Measurements from ENCODE around the gene RNF13.
"Not testable (repeated sequence)": the region's sequence is repeated elsewhere in the genome, so short reads cannot be mapped to it uniquely, and the experiment has no call there.

The RNF13 gene

DNA sequence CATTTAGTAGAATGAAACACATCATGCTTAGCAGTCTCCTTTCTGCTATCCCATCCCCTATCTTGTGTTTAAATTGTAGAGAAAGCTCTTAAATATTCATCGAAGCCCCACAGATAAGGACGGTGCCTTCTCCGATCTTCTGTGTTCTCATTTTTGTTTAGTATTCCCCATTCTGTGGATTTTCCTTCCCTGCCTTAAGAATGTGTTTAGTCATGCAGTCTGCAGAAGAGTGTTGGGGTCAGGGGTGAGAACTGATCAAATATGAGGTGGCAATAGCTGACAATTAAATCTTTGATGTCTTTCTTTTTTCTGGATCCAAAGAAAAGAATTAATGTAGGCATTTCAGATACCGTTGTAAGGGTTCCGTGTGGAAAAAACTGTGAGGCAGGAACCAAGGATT lies 11.4 kb upstream of the RNF13 start:
- no peak for DNase-seq (ENCODE audit: low spot score)

DNA sequence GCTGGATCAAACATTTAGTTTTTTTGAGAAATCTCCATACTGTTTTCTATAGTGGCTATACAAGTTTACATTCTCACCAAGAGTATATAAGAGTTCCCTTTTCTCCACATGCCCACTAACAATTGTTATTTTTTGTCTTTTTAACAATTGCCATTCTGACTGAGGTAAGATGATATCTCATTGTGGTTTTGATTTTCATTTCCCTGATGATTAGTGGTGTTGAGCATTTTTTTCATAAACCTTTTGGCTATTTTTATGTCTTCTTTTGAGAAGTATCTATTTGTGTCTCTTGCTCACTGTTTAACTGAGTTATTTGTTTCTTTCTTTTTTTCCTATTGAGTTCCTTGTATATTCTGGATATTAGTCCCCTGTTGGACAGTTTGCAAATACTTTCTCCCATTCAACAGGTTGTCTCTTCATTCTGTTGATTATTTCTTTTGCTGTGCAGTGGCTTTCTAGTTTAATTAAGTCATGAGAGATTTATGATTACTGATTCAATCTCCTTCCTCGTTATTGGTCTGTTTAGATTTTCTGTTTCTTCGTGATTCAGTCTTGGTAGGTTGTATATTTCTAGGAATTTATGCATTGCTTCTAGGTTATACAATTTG lies 6.7 kb upstream of the RNF13 start:
- no peak for DNase-seq (ENCODE audit: low spot score)

DNA sequence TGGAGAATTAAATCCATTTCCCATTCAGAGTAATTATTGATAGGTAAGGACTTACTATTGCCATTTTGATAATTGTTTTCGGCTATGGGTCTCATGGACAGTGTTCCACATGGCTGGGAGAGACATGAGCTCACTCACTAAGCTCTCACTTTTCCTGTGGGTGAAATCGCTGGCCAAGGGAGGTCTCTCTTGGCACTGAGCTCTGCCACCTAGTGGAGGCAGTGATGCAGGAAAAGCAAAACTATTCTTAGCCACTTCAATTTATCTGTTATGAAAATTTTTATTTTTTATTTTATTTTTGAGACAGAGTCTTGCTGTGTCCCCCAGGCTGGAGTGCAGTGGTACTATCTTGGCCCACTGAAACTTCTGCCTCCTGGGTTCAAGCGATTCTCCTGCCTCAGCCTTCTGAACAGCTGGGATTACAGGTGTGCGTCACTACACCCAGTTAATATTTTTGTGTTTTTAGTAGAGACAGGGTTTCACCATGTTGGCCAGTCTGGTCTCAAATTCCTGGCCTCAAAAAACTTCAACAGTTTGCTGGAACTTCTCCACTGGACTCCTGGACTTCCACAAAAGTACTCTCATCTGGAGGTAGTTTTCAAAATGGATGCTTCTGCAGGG lies 4.7 kb upstream of the RNF13 start:
- peak; percentile 87 for DNase-seq (ENCODE audit: low spot score)

DNA sequence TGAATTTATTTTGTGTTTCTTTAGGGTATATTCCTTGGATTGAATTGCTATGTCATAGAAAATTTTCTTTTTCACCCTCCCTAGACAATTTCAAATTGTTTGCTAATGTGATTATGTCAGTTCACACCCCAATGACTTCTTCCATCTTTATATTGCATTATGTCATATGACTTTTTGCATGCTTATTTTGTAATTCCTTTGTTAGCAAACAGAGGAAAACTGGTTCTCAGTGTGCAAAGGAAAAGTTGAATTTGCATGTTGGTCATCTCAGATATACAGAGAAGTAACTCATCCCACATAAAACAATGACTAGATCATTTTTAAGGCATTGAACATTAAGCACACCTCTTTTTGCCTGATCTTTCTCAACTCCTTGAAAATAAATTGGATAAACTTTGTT lies 3.3 kb upstream of the RNF13 start:
- no peak for DNase-seq (ENCODE audit: low spot score)

DNA sequence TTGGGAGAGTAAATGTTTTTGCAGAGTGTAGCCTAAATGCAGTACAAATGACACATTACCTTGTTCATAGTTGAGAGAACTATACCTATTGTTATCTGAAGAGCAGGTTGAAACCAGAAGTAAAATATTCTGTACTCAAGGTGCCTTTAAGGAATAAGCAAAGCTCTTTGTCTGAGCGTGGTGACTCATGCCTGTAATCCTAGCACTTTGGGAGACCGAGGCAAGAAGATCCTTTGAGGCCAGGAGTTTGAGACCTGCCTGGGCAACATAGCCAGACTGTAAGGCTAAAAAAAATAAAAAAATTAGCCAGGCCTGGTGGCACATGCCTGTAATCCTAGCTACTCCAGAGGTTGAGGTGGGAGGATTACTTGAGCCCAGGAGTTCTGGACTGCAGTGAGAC lies 2.2 kb upstream of the RNF13 start:
- DNase-seq (ENCODE audit: low spot score) = no peak

DNA sequence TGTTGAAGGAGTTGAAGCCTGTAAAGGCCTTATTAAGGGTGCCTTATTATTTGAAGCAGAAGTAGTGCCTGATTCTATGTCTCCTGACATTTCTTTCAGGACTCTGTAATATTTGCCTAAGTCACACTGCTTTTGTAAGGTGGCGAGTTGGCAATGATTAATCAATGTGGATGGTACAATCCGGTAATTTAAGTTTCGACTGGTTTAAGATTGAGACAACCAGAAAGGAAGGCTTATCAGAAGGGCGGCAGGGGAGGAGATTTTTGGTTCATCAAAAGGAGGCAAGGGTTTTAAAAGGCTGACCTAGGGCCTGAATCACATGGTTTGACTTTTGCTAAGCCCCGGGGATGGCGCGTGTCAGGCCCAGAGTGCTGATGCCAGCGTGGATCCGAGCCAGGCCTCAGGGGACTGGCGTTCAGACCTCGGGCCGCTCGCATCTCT lies 830 bp upstream of the RNF13 start:
- DNase-seq (ENCODE audit: low spot score) = no peak

DNA sequence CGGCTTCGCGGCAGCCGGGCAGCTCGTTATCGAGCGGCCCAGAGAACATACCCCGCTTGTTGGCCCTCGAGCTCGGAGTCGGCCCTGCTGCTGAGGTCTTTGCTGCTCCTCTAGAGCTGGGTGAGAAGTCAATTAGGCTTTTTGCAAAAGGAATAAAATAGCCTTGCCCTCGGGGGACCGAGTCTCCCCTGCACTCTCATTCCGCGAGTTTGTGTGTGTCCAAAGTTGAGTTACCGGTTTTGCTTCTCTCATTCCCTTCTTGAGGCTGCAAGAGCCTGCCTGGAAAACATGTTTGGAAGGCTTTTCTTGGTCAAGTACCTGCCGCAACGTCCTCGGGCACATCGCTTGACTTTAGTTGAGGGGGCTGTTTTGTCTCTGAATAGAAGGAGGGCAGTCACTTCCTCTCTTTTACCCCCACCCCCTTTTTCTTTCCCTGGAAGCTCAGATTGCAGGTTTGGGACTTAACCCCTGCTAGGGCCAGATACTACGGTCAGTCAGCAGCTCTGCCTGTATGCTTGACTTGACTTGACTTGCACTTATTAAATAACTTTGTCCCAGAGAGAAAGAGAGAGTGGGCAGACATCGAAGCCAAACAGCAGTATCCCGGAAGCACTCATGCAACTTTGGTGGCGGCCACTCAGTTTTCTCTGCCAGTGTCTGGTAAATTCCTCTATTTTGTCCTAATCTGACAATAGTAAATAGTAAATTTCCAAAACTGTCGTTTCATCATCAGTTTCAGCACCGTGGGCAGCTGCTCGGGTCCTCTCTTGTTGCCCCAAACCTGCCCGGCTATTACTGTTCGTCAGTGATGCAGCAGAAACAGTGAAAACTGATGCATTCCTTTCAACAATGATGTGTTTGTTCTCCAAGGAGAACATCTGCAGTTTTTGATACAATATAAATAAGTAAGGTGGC lies 609 bp downstream of the RNF13 start:
- peak; percentile 44 for DNase-seq (ENCODE audit: low spot score)

DNA sequence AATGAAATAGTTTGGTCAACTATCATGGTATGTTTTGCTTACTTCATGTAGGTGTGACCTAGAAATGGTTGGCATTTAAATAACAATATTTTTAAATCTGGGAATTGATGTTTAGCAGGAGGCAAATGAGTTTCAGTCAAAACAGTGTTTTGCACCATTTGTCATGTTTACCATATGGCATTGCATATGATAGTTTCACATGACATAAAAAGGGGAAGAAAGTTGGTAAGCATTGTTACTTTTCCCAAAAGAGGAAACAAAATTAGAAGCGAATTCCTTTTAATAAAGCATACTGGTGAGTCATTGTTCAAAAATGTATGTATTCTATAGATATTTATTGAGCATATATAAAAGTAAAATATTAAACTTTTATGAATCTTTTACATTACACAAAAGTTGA lies 2.3 kb downstream of the RNF13 start:
- no peak for DNase-seq (ENCODE audit: low spot score)

DNA sequence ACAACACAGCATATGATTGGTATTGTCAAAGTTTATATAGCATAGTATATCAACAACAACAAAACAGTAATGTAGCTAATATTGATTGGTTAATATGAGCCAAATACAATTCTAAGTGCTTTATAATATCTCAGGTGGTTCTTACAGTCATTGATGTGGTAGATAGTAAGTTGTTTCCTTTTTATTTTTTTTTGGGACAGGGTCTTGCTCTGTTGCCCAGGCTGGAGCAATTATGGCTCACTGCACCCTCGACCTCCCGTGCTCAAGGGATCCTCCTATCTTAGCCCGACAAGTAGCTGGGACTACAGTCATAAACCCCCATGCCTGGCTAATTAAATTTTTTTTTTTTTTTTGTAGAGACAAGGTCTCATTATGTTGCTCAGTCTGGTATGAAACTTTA lies 2.7 kb downstream of the RNF13 start:
- no peak for DNase-seq (ENCODE audit: low spot score)

DNA sequence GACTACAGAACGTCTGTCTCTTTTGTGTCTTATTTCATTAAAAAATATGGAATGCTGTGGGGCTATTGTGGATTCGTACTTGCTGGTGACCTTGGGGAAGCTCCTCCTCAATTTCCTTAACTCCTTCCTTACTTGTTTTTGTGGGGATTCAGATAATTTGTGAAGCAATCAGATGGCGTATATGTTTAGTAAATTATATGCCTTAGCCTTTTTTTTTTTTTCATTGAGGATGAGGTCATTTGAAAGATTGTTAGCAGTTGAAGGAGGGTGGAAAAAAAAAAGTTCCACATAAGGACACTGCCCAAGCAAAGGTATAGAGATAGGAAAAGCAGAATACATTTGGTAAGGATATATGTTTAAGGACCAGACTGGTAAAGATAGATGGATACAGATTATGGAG lies 3.3 kb downstream of the RNF13 start:
- no peak for DNase-seq (ENCODE audit: low spot score)

DNA sequence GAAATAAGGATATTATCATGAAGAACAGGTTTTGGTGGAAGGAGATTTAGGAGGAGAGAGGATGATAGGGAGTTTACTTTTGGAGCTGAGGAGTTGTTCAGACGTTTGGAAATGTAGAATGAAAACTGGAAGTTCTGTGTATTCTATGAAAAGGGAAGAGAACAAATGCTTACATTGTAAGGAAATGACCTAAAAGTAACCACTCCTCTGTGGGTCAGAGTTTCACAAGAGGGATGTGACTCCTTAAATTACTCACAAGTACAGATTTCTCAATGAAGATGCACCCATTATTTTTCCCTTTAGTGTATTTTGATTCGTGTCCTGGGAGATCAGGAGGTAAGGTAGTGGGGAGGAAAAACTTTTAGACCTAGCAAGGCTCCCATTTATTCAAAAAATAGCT lies 4.0 kb downstream of the RNF13 start:
- DNase-seq (ENCODE audit: low spot score) = peak; percentile 44

DNA sequence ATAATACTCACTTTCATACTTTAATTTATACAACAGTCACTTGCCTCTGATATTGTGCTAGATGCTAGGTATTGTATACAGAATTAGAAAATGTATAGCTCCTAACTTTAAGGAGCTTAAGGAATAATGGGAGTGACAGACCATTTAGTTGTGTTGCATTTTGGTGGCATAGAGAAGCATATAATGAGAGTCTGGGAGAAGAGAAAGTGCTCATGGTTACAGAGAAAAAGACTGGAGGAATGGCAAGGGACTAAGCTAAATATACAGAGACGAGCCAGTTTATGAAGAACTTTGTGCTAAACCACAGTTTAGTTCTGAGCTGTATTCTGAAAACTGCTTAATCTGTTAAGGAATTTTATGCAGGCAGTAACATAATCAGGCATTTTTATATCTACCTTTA lies 6.4 kb downstream of the RNF13 start:
- no peak for DNase-seq (ENCODE audit: low spot score)

DNA sequence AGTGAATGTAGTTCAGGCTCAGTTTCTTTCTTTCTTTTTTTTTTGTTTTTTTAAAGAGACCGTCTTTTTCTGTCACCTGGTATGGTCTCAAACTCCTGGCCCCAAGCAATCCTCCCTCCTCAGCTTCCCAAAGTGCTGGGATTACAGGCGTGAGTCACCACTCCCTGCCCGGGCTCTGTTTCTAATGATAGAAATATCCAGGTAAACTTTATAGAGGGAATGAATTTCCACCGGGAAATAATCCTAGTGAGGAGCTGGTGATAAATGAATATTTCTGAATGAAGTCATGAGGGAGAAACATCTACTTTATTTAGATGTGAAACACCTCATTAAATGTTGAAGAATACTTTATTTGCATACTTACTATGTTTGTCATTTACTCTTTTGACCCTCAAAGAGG lies 7.2 kb downstream of the RNF13 start:
- DNase-seq (ENCODE audit: low spot score) = peak; percentile 18

DNA sequence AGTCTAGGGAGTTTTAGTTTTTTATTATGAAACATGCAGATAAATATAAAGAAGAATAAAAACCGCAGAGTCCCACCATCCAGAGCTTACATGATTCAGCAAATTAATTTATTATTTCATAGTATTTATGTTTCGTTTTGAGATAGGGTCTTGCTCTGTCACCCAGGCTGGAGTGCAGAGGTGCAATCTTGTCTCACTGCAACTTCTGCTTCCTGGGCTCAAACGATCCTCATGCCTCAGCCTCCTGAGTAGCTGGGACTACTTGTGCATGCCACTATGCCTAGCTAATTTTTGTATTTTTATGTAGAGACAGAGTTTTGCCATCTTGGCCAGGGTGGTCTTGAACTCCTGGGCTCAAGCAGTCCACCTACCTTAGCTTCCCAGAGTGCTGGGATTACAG lies 13.6 kb downstream of the RNF13 start:
- no peak for DNase-seq (ENCODE audit: low spot score)

DNA sequence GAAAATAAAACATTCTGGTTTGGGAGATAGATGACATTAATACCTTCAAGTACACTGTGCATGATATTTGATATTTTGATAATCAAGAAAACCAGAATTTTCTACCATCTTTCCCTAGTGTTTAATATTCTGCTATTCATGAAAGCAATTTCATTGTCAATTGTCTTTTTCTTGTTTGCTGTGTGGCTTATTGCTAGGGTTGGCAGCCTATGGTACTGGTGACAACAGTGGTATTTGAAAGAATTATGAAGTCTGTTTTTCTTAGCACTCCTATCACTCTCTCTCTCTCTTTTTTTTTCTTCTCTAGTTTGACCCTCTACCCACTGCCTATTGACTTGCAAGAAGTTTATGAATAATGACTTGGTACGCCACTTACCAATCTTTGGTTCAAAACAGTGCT lies 15.4 kb downstream of the RNF13 start:
- no peak for DNase-seq (ENCODE audit: low spot score)

DNA sequence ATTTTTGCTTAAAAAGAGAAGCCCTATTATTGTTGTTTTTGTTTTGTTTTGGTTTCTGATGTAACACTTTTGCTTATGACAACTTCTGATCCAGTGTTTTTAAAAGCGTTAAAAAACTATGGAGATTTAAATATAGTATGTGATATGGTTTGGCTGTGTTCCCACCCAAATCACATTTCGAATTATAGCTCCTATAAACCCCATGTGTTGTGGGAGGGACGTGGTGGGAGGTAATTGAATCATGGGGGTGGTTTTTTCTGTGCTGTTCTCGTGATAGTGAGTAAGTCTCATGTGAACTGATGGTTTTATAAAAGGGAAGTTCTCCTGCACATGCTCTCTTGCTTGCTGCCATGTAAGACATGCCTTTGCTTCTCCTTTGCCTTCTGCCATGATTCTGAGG lies 16.6 kb downstream of the RNF13 start:
- not testable (repeated sequence) for DNase-seq (ENCODE audit: low spot score)

DNA sequence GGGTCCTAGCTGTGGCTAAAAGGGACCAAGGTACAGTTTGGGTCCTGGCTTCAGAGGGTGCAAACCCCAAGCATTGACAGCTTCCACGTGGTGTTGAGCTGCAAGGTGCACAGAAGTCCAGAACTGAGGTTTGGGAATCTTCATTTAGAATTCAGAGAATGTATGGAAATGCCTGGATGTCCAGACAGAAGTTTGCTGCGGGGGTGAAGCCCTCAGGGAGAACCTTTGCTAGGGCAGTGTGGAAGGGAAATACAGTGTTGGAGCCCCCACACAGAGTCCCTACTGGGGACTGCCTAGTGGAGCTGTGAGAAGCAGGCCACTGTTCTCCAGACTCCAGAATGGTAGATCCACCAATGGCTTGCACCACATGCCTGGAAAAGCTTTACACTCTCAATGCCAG lies 17.9 kb downstream of the RNF13 start:
- DNase-seq (ENCODE audit: low spot score) = no peak

DNA sequence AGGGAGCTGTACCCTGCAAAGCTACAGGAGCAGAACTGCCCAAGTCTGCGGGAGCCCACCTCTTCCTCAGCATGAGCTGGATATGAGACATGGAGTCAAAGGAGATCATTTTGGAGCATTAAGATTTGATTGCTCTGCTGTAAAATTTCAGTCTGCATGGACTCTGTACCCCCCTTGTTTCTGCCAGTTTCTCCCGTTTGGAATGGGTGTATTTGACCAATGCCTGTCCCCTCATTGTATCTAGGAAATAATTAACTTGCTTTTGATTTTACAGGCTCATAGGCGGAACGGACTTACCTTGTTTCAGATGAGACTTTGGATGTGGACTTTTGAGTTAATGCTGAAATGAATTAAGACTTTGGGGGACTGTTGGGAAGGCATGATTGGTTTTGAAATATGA lies 18.3 kb downstream of the RNF13 start:
- DNase-seq (ENCODE audit: low spot score) = no peak

DNA sequence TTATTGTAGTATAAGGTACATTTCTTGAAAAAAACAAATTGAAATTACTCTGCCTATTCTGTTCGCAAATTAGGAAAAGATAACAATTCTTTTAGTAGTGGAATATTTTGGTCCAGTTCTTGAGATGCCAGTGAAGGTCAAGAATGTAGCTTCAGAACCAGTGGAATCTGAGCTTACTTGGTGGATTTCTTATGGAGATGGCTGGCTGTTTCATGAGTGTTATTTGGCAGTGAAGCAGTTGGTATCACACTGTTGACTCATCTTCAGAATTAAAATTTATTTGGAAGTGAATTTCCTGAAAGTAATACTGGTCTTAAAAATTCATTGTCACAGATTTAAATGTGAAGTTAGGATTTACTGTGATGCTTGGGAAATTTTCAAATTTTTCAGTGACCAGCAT lies 19.1 kb downstream of the RNF13 start:
- peak; percentile 52 for DNase-seq (ENCODE audit: low spot score)

DNA sequence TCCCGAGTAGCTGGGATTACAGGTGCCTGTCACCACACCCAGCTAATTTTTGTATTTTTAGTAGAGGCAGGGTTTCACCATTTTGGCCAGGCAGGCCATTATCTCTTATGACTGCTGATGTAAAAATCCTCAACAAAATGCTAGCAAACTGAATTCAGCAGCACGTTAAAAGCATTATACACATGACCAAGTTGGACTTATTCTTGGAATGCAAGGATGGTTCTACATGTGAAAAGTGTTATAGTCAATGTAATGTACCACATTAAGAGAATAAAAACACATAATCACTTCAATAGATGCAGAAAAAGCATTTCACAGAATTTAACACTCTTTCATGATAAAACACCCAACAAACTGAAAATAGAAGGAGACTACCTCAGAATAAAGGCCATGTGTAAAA lies 20.2 kb downstream of the RNF13 start:
- no peak for DNase-seq (ENCODE audit: low spot score)

DNA sequence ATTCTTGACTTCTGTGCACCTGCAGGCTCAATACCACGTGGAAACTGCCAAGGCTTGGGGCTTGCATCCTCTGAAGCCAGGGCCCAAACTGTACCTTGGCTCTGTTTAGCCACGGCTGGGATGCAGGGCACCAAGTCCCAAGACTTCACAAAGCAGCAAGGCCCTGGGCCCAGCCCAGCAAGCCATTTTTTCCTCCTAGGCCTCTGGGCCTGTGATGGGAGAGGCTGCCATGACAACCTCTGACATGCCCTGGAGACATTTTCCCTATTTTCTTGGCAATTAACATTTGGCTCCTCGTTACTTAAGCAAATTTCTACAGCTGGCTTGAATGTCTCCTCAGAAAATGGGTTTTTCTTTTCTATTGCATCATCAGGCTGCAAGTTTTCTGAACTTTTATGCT lies 25.5 kb downstream of the RNF13 start:
- not testable (repeated sequence) for DNase-seq (ENCODE audit: low spot score)

DNA sequence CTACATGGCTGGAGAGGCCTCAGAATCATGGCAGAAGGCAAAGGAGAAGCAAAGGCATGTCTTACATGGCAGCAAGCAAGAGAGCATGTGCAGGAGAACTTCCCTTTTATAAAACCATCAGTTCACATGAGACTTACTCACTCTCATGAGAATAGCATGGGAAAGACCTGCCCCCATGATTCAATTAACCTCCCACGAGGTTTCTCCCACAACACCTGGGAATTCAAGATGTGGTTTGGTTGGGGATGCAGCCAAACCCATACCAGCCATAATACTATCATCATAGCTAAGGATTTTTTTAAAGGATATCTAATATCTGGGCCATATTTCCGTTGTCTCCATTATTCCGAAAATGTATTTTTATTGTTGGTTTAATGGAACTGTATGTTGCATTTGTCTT lies 26.5 kb downstream of the RNF13 start:
- not testable (repeated sequence) for DNase-seq (ENCODE audit: low spot score)

DNA sequence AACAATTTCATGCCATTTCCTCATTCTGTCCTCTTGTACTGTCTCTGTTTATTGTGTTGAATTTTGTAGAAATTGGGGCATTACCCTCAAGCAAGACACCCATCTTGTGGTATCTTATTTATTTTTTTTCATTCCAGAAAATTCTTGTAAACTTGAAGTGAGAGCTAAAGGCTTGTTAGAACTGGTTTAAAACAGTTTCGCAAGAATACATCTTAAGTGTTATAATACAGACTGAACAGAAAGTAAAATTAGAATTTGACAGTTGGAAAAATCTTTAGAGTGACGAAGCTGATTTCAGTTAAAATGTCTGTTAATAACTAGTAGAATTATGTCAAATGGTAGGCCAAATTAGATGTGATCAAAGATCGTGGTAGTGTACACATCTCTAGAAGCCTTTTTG lies 26.9 kb downstream of the RNF13 start:
- DNase-seq (ENCODE audit: low spot score) = no peak
